ENCODE results near the gene SPEM3. TPM values are rescaled to one million over a fixed set of nuclear protein-coding genes. Genes with fewer than 3 reads are reported as not detected.

Gene SPEM3
- total RNA-seq, 3 donors from 2014 or later (not counting 1 experiment from before 2014, with no cell fraction given), result not detected

DNA sequence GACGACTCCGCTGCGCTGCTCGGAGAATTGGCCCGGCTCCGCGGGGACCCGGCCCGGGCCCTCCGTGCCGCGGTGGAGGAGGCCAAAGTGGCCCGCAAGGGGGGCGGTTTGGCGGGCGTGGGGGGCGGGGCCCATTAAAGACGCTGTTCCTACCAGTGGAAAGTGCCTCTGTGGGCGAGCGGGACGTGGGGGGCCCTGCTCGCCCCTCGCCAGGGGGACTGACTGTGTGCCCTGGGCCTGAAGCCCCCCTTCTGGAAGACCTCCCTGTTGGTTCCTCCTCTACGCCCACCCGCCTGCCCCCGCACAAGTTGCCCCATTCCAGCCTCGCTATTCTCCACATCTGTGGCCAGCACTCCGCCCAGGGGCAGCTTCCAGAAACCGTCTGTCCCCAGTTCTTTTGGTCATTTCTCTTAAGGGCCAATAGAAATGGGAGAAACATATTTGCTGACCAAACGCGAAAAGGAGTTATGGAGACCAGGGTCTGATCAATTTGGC is 8.8 kb downstream of the SPEM3 start:
- Mint-ChIP-seq H3K4me1 (peaks cover 29 to 49% of the 10 kb centered on the region in 2 donors), H3K4me3 (peak overlapping the region; percentile 91), H3K36me3 (no peaks in the 10 kb centered on the region), H3K9me3 (no peaks in the 10 kb centered on the region), H3K27me3 (ENCODE audit: low read depth in 2 of 2) (peaks cover 24 to 35% of the 10 kb centered on the region in 2 donors), H3K27ac (peak overlapping the region in 1 of 2 donors; percentile 46)
- ATAC-seq, result no peak
- peaks cover 35% of the 10 kb centered on the region for H3K27me3 ChIP-seq (ENCODE audit: control insufficient read depth, insufficient read depth, low read length)
- H3K9me3 ChIP-seq (ENCODE audit: control insufficient read depth, insufficient read depth, low read length), result no peaks in the 10 kb centered on the region
- intact Hi-C loops (cut with micrococcal nuclease), result loop anchor here (2.0 to 5.0 kb wide), 3 partner anchors 47 to 85 kb away; partner anchors contain the start of genes KCTD11 and POLR2A
- H3K4me1 ChIP-seq (ENCODE audit: control insufficient read depth, insufficient read depth, low read length), result peaks cover 57% of the 10 kb centered on the region
- TF ChIP-seq, protein P1, sequence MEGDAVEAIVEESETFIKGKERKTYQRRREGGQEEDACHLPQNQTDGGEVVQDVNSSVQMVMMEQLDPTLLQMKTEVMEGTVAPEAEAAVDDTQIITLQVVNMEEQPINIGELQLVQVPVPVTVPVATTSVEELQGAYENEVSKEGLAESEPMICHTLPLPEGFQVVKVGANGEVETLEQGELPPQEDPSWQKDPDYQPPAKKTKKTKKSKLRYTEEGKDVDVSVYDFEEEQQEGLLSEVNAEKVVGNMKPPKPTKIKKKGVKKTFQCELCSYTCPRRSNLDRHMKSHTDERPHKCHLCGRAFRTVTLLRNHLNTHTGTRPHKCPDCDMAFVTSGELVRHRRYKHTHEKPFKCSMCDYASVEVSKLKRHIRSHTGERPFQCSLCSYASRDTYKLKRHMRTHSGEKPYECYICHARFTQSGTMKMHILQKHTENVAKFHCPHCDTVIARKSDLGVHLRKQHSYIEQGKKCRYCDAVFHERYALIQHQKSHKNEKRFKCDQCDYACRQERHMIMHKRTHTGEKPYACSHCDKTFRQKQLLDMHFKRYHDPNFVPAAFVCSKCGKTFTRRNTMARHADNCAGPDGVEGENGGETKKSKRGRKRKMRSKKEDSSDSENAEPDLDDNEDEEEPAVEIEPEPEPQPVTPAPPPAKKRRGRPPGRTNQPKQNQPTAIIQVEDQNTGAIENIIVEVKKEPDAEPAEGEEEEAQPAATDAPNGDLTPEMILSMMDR (IDR thresholded peaks at IDR 0.05), result no peak
- no peaks in the 10 kb centered on the region for H3K36me3 ChIP-seq (ENCODE audit: control insufficient read depth, insufficient read depth, low read length)
- WGBS (ENCODE audit: insufficient coverage), result 48% methylated on average over 31 of the region's 31 CpGs
- no peak overlapping the region for H3K27ac ChIP-seq (ENCODE audit: low read length)
- no peak overlapping the region for H3K4me3 ChIP-seq (ENCODE audit: low read length)
- DNase-seq, result no peak

DNA sequence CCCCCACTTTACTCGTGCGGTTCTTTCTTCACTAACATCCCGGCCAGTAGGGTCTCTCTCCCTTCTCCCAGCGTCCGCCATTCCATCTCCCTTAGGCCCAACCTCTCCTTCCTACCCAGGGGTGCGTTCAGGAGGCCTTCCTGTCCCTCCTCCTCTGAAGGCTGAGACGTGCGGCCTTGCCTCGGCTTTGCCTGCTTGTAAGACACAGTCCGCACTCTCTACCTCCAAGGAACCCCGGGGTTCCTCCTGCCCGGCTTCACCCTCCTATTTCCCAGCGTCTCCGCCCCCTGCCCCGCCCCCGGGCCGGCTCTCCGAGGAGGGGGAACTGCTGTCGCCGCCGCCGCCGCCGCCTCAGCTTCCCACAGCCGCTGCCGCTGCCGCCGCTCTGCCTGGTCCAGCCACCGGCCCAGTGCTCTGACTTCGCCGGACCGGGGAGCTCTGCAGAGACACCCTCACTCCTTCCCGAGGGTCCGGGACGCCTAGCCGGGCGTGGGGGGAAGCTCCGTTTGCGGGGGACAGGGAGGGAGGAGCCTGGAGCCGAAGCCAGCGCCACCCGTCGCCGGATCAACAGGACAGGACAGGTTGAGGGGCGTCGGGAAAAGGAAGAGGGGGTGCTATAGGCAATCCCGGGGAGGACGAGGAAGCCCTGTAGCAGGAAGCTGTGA is 9.4 kb downstream of the SPEM3 start:
- H3K27me3 ChIP-seq (ENCODE audit: control insufficient read depth, insufficient read depth, low read length), result peaks cover 35% of the 10 kb centered on the region
- peak overlapping the region; percentile 69 for H3K4me3 Mint-ChIP-seq
- no peak for ATAC-seq
- no peak overlapping the region for H3K27ac ChIP-seq (ENCODE audit: low read length)
- intact Hi-C loops (cut with micrococcal nuclease), result loop anchor here (2.0 to 5.0 kb wide), 3 partner anchors 47 to 86 kb away; partner anchors contain the start of genes KCTD11 and POLR2A
- peak overlapping the region in 1 of 2 donors; percentile 46 for H3K27ac Mint-ChIP-seq
- H3K36me3 ChIP-seq (ENCODE audit: control insufficient read depth, insufficient read depth, low read length), result no peaks in the 10 kb centered on the region
- WGBS (ENCODE audit: insufficient coverage), result 20% methylated on average over 48 of the region's 48 CpGs
- peak; percentile 38 to 63 for DNase-seq
- H3K4me3 ChIP-seq (ENCODE audit: low read length), result no peak overlapping the region
- peaks cover 29 to 49% of the 10 kb centered on the region in 2 donors for H3K4me1 Mint-ChIP-seq
- no peaks in the 10 kb centered on the region for H3K9me3 Mint-ChIP-seq
- H3K9me3 ChIP-seq (ENCODE audit: control insufficient read depth, insufficient read depth, low read length), result no peaks in the 10 kb centered on the region
- TF ChIP-seq, protein P1 (IDR thresholded peaks at IDR 0.05), result no peak
- peaks cover 28 to 37% of the 10 kb centered on the region in 2 donors for H3K27me3 Mint-ChIP-seq (ENCODE audit: low read depth in 2 of 2)
- no peaks in the 10 kb centered on the region for H3K36me3 Mint-ChIP-seq
- H3K4me1 ChIP-seq (ENCODE audit: control insufficient read depth, insufficient read depth, low read length), result peaks cover 57% of the 10 kb centered on the region

DNA sequence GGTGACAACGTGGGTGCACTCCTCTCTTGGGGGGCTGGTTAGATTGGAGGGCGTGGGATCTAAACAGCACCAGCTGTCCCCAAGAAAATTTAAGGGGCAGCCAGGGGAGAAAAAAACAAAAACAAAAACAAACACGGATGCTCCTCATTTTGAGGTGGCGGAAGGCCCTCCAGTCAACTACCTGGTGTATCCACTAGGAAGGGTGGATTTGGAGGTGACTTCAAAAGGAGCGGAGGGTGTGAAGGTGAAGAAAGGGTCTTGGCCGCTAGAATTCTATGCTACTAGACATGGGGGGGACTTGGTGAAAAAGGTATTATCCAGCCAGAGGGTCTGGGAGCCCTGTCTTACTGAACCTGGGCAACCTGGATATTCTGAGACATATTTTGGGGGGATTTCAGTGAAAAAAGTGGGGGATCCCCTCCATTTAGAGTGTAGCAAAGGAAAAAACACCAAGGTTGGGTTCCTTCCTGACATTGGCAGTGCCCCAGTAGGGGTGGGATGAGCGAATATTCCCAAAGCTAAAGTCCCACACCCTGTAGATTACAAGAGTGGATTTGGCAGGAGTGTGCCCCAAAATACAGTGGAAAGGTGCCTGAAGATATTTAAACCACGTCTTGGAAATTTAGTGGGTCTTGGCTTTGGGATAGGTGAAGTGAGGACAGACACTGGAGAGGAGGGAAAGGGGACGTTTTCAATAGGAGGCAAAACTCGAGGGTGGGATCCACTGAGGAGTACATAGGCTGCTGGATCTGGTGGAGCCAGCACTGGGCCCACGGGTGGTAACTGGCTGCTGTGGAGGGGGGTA is 10.2 kb downstream of the SPEM3 start:
- TF ChIP-seq, protein P1 (IDR thresholded peaks at IDR 0.05), result no peak
- Mint-ChIP-seq H3K4me3 (peak overlapping the region; percentile 47), H3K9me3 (no peaks in the 10 kb centered on the region), H3K27ac (peak overlapping the region in 1 of 2 donors; percentile 31), H3K4me1 (peaks cover 29 to 49% of the 10 kb centered on the region in 2 donors), H3K36me3 (no peaks in the 10 kb centered on the region), H3K27me3 (ENCODE audit: low read depth in 2 of 2) (peaks cover 35 to 42% of the 10 kb centered on the region in 2 donors)
- ATAC-seq (no peak), DNase-seq (no peak)
- 55% methylated on average over 11 of the region's 11 CpGs for WGBS (ENCODE audit: insufficient coverage)
- Histone ChIP-seq H3K36me3 (ENCODE audit: control insufficient read depth, insufficient read depth, low read length) (no peaks in the 10 kb centered on the region), H3K4me3 (ENCODE audit: low read length) (no peak overlapping the region), H3K4me1 (ENCODE audit: control insufficient read depth, insufficient read depth, low read length) (peaks cover 57% of the 10 kb centered on the region), H3K9me3 (ENCODE audit: control insufficient read depth, insufficient read depth, low read length) (no peaks in the 10 kb centered on the region), H3K27me3 (ENCODE audit: control insufficient read depth, insufficient read depth, low read length) (peaks cover 35% of the 10 kb centered on the region), H3K27ac (ENCODE audit: low read length) (no peak overlapping the region)
- intact Hi-C loops (cut with micrococcal nuclease), result loop anchor here (5.0 kb wide), 2 partner anchors 63 to 87 kb away; partner anchors contain the start of gene KCTD11

All from natural killer cell (primary cell).